Activated T-helper 1 cell treated with anti-CD3 and anti-CD28 coated beads, Interleukin-2, amount 50 U/mL, for 16 hours (primary cell): Measurements from ENCODE around the gene NCOA6.
"Not testable (repeated sequence)": the region's sequence is repeated elsewhere in the genome, so short reads cannot be mapped to it uniquely, and the experiment has no call there.

ENCODE experiments used
- DNase-seq, 2 donors: peaks; one replicate each; pipeline ENCODE4 v3.0.0-alpha.2; 2020; ENCODE audit warnings: low read depth in 1 of 2, low spot score in 1 of 2

NCOA6 gene

GRCh38 chr20:34831936-34832335 lies 6.5 kb upstream of the NCOA6 start:
- DNase-seq: no peak

DNA sequence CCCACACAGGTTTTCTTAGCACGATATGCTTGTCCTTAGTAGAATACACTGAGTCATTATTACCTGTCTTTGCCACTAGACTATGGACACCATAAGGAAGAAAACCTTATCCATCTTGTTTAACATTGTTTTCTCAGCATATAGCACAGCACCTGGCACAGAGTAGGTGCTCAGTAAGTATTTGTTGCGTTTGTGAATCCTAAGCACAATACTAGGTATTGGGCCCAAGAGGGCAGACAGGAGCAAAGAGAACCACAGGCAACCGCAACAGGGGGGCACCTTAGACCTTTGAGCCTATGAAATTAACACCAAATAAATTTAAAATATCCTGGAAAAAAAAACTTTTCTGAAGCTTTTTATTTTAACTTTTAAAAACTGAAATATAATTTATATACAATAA lies 3.7 kb upstream of the NCOA6 start:
- no peak for DNase-seq

DNA sequence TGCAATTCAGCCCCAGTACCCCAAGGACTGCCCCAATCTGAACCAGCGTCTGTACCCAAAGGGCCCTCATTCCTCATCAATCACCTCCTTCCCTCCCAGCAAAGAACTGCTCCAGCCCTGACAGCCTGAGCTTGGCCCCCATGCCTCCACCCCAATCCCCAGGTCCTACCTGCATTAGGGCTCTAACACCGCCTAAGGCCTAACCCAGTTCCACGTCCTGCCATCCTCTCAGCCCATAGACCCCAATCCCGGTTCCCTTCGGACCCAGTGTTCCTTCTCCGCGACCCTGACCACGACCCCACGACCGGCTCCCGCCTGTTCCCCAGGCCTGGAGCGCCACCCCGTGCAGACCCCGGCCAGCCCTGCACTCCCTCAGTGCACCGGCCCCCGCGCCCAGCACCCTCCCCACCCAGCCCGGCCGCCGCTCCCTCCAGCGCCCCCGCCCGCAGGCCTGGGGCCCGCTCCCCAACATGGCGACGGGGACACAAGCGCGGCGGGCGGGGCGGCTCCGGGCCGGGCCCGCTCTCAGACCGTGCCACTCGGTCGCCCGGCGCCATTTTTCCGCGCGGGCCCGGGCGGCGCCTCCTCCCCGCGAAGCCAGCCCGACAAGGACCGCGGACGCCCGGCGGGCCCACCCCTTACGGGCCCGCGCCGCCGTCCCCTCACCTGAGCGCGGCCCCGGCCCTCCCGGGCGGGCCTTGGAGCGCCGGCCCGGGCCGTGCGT lies 483 bp downstream of the NCOA6 start:
- peak; percentile 43 to 53 for DNase-seq

GRCh38 chr20:34824452-34824805 lies 1.0 kb downstream of the NCOA6 start:
- DNase-seq: peak; percentile 36 to 55

- DNase-seq: no peak
These were observed 1.4 kb downstream of the NCOA6 start for GRCh38 chr20:34824026-34824425.

DNA sequence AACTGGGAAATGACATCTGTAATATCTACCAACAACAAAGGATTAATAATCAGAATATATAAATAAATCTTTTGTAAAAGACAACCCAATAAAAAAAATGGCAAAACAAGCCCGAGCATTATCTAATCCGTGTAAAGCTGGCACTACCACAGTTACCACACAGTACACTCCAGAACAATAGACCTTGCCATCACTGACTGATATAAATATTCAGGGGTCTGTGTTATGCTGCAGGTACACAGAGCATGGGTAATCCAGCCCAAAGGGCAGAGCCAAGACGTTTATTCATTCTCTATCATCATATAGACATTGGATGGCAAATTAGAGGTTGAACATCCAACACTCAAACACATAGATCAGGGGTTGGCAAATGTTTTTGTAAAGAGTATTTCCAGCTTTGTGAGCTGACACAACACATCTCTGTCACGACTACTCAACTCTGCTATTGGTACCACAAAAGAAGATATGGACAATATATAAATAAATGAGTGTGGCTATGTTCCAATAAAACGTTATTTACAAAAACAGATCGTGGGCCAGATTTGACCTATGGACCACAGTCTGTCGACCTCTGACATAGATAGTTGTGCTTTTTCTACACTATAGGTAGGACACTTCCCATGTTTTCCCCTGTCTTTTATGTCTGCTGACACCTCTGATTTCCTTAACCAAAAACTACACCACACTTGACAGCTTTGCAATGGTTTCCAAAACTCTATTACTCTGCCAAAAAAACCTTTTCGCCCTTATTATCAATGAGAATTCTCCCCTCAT lies 4.5 kb downstream of the NCOA6 start:
- DNase-seq: no peak

DNA sequence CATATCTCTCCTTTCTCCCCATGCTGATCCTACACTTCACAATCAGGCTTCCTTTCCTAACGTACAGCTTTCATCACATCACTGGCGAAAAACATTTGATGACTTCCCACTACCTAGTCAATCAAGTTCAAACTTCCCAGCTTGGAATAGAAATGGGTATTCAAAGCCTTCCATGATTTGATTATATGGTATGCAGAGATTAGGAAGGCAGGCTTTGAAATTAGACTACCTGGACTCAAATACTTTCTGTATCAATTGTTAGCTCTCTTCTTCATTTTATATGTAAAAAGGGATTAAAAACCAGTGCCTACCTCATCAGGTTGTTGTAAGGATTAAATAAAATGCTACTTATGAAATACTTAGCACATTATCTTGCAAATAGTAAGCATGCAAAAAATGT lies 7.7 kb downstream of the NCOA6 start:
- DNase-seq: no peak

- DNase-seq: no peak
These were observed 8.4 kb downstream of the NCOA6 start for GRCh38 chr20:34817072-34817471.

DNA sequence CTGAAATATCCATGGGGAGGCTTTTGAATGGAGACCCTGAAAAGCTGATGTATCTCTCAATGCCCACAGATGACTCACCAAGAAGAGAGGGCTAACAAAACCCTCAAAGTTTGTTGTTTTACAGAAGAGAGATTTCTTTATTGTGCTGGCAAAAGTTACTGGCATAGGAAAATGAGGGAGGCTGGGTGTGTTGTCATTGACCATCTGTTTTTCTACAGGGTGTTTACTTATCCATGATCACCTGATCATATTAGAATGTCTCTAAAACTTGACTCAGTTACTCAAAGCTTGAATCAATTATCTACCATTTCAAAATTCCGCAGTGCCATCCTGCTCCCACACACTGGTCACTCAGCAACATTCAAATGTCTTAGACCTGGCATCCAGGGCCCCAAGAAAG lies 9.8 kb downstream of the NCOA6 start:
- DNase-seq: no peak

- no peak for DNase-seq
These were observed 16.9 kb downstream of the NCOA6 start for GRCh38 chr20:34808583-34808982.

- DNase-seq: not testable (repeated sequence)
These were observed 17.4 kb downstream of the NCOA6 start for GRCh38 chr20:34807944-34808465.

DNA sequence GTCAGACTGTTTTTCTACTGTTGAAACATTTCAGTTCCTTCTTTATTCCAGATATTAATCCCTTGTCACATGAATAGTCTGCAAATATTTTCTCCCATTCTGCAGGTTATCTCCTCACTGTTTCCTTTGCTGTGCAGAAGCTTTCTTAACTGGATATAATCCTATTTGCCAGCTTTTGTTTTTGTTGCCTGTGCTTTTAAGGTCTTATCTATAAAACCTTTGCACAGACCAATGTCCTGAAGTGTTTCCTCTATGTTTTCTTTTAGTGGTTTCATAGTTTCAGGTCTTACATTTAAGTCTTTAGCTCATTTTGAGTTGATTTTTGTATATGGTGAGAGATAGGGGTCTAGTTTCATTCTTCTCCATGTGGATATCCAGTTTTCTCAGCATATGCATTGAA lies 19.2 kb downstream of the NCOA6 start:
- no peak for DNase-seq

- DNase-seq: no peak
These were observed 26.6 kb downstream of the NCOA6 start for GRCh38 chr20:34798871-34799270.

DNA sequence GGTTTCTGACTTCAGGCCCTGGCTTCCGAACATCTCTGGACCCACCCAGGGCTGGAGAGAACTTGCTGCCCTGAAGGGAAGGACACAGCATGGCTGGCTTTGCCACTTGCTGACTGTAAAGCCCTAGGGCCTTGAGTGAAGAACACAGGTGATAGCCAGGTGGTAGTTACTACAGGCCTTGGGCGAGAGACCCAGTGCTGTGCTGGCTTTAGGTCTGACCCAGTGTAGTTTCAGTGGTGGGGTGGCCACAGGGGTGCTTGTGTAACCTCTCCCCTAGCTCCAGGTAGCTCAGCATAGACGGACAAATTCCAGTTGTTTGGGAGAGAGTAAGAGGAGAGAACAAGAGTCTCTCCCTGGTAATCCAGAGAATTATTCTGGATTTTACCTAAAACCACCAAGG lies 27.1 kb downstream of the NCOA6 start:
- no peak for DNase-seq

GRCh38 chr20:34797012-34797995 lies 28.1 kb downstream of the NCOA6 start:
- no peak for DNase-seq

DNA sequence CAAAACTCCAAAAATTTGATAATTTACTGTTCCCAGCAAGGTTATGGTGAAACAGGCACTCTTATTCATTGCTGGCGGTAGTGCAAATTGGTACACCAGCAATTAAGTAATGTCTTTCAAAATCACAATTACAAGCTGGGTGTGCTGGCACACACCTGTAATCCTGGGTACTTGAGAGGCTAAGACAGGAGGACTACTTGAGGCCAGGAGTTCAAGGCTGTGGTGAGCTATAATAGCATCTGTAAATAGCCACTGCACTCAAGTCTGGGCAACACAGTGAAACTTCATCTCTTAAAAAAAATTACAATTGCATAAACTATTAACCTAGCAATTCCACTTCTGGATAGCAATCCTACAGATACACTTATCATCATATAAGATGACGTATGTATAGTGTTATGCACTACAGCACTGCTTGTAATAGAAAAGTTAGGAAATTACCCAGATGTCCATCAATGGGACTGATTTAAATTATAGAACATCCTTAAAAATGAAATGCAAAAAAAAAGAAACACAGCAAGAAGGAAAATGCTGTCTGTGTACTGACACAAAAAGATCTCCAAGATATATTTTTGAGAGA lies 31.4 kb downstream of the NCOA6 start:
- no peak for DNase-seq

GRCh38 chr20:34792687-34793363 lies 32.6 kb downstream of the NCOA6 start:
- DNase-seq: no peak

GRCh38 chr20:34791289-34792020 lies 34.0 kb downstream of the NCOA6 start:
- DNase-seq: no peak

DNA sequence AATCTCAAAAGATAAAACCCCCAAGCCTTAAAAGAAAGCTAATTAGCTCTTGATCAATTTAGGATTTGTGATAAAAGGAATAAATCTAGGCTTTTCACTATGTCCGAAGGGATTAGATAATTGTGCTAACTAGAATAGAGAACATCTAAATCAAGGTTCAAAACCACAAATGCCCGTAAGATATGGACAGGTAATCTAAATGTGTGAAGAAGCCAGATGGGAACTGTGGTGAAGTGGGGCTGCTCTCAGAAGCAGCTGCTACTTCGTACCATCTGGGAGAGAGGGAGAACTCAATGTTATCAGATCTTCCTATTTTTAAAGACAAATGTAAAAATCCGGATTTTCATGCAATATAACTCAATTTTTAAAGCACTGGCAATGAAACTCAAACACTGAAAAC lies 44.2 kb downstream of the NCOA6 start:
- no peak for DNase-seq

DNA sequence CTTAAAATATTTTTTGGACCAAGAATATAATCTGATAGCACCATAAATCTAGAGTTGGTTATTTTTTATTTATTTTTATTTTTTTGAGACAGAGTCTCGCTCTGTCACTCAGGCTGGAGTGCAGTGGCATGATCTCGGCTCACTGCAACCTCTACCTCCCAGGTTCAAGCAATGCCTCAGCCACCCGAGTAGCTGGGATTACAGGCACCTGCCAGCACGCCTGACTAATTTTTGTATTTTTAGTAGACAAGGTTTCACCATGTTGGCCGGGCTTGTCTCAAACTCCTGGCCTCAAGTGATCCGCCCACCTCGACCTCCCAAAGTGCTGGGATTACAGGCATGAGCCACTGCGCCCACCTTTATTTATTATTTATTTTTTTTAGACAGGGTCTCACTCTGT lies 45.2 kb downstream of the NCOA6 start:
- not testable (repeated sequence) for DNase-seq
